Suprapubic skin (tissue), 4 donors: ENCODE measurements around the gene CCDC3. TPM values are rescaled to one million over a fixed set of nuclear protein-coding genes. Genes with fewer than 3 reads are reported as not detected.
"Not testable (repeated sequence)": the region's sequence is repeated elsewhere in the genome, so short reads cannot be mapped to it uniquely, and the experiment has no call there.

Experiments used
- DNase-seq, 2 donors: peaks; one replicate each; pipeline ENCODE4 v3.0.0-alpha.2; 2019; ENCODE audit warnings: low spot score in 2 of 2
- H3K27ac ChIP-seq: fragments of 200-600 bp; sonication (generic); one replicate; pipeline ENCODE4 v1.5.1; 2019
- H3K27me3 ChIP-seq: fragments of 200-600 bp; sonication (generic); one replicate; pipeline ENCODE4 v1.5.1; 2019
- H3K36me3 ChIP-seq: fragments of 200-600 bp; sonication (generic); one replicate; pipeline ENCODE4 v1.5.1; 2019
- H3K4me1 ChIP-seq: fragments of 200-600 bp; sonication (generic); one replicate; pipeline ENCODE4 v1.5.1; 2019
- H3K4me3 ChIP-seq: fragments of 200-600 bp; sonication (generic); one replicate; pipeline ENCODE4 v1.5.1; 2019; ENCODE audit warnings: mild to moderate bottlenecking
- H3K9me3 ChIP-seq: fragments of 200-600 bp; sonication (generic); one replicate; pipeline ENCODE4 v1.5.1; 2019
- CTCF ChIP-seq, 2 donors: fragments of 200-600 bp in 1 of 2; fragments of 450-650 bp in 1 of 2; sonication (generic) in 1 of 2; IDR thresholded peaks; one replicate each; pipeline ENCODE4 v1.5.1; 2016 to 2019; ENCODE audit warnings: antibody characterized with exemption in 2 of 2, mild to moderate bottlenecking in 1 of 2, moderate library complexity in 1 of 2
- EP300 ChIP-seq: sonication (generic); formaldehyde crosslinking; IDR thresholded peaks from one replicate; pipeline ENCODE4 v1.6.1; 2017; ENCODE audit warnings: antibody characterized with exemption
- POLR2A ChIP-seq, 2 donors: fragments of 450-650 bp; IDR thresholded peaks; one replicate each; pipeline ENCODE4 v1.6.1; 2017; ENCODE audit warnings: antibody characterized with exemption in 2 of 2, mild to moderate bottlenecking in 2 of 2, moderate library complexity in 2 of 2
- POLR2AphosphoS5 ChIP-seq, 3 donors: sonication (generic); formaldehyde crosslinking; IDR thresholded peaks; one replicate each; pipeline ENCODE4 v1.6.1; 2017; ENCODE audit warnings: antibody characterized with exemption in 3 of 3
- WGBS: methylation state at CpG from one replicate; pipeline ENCODE4 v1.1.5; 2018; 5-methylcytosine and 5-hydroxymethylcytosine counted together
- total RNA-seq, 4 donors: library from RNA; depleted of rRNA; stranded (reverse); fragments of >200 nt; gene quantifications; one replicate each; pipeline ENCODE4 v1.1.0, GENCODE V29; 2016

The CCDC3 gene
- total RNA-seq, 4 donors from 2014 or later: 31.3 to 124 (median 60.2) TPM

- no peaks in the 10 kb centered on the region for H3K9me3 ChIP-seq
- no peak overlapping the region for H3K27ac ChIP-seq
- TF ChIP-seq CTCF (IDR thresholded peaks at IDR 0.05) (no peak), EP300 (no peak), POLR2AphosphoS5 (IDR thresholded peaks at IDR 0.05) (no peak), POLR2A (IDR thresholded peaks at IDR 0.05) (no peak)
- H3K4me1 ChIP-seq: no peaks in the 10 kb centered on the region
- WGBS: 92% methylated on average over 7 of the region's 7 CpGs
- no peaks in the 10 kb centered on the region for H3K36me3 ChIP-seq
- no peak overlapping the region for H3K4me3 ChIP-seq
- DNase-seq: no peak
- no peaks in the 10 kb centered on the region for H3K27me3 ChIP-seq
Measured at GRCh38 chr10:12984165-12984747, 17.3 kb downstream of the CCDC3 start.

GRCh38 chr10:12983568-12983967 is 17.9 kb downstream of the CCDC3 start:
- not testable (repeated sequence) for H3K27ac ChIP-seq, H3K36me3 ChIP-seq, H3K27me3 ChIP-seq, H3K4me3 ChIP-seq, H3K9me3 ChIP-seq, H3K4me1 ChIP-seq
- DNase-seq: peak in 1 of 2 donors; percentile 21
- WGBS: 66% methylated on average over 3 of the region's 3 CpGs

GRCh38 chr10:12981570-12981969 is 19.9 kb downstream of the CCDC3 start:
- Histone ChIP-seq H3K27ac (no peak overlapping the region), H3K4me3 (no peak overlapping the region), H3K4me1 (no peaks in the 10 kb centered on the region), H3K27me3 (no peaks in the 10 kb centered on the region), H3K9me3 (no peaks in the 10 kb centered on the region), H3K36me3 (no peaks in the 10 kb centered on the region)
- peak in 1 of 2 donors; percentile 6 for DNase-seq
- WGBS: 74% methylated on average over 4 of the region's 4 CpGs
- TF ChIP-seq EP300 (no peak), POLR2AphosphoS5 (IDR thresholded peaks at IDR 0.05) (no peak), CTCF (IDR thresholded peaks at IDR 0.05) (no peak), POLR2A (IDR thresholded peaks at IDR 0.05) (no peak)

- H3K4me3 ChIP-seq: no peak overlapping the region
- H3K27ac ChIP-seq: no peak overlapping the region
- 90% methylated on average over 6 of the region's 6 CpGs for WGBS
- no peaks in the 10 kb centered on the region for H3K27me3 ChIP-seq
- no peaks in the 10 kb centered on the region for H3K4me1 ChIP-seq
- TF ChIP-seq CTCF (IDR thresholded peaks at IDR 0.05): no peak
- no peak for TF ChIP-seq POLR2A (IDR thresholded peaks at IDR 0.05)
- TF ChIP-seq POLR2AphosphoS5 (IDR thresholded peaks at IDR 0.05): no peak
- no peak for TF ChIP-seq EP300
- no peaks in the 10 kb centered on the region for H3K9me3 ChIP-seq
- H3K36me3 ChIP-seq: no peaks in the 10 kb centered on the region
- DNase-seq: peak in 1 of 2 donors; percentile 31
Measured at GRCh38 chr10:12980713-12981306, 20.7 kb downstream of the CCDC3 start.

- Histone ChIP-seq H3K4me3 (no peak overlapping the region), H3K27ac (no peak overlapping the region), H3K27me3 (no peaks in the 10 kb centered on the region), H3K36me3 (no peaks in the 10 kb centered on the region), H3K9me3 (no peaks in the 10 kb centered on the region), H3K4me1 (peaks cover 5% of the 10 kb centered on the region)
- TF ChIP-seq EP300 (no peak), POLR2A (IDR thresholded peaks at IDR 0.05) (no peak), POLR2AphosphoS5 (IDR thresholded peaks at IDR 0.05) (no peak), CTCF (IDR thresholded peaks at IDR 0.05) (no peak)
- peak in 1 of 2 donors; percentile 23 for DNase-seq
- 64% methylated on average over 7 of the region's 7 CpGs for WGBS
Measured at GRCh38 chr10:12980102-12980661, 21.3 kb downstream of the CCDC3 start.
